Duodenal mucosa (tissue), 2 donors: Measurements from ENCODE around the gene ADPGK.
"Not testable (repeated sequence)": the region's sequence is repeated elsewhere in the genome, so short reads cannot be mapped to it uniquely, and the experiment has no call there.

Experiments used
- H3K27ac ChIP-seq: one replicate; pipeline ENCODE4 v1.7.0; 2013; ENCODE audit warnings: low read depth, low read length
- H3K27me3 ChIP-seq, 2 donors: one replicate each; pipeline ENCODE4 v1.7.0; 2013; ENCODE audit warnings: low read length in 2 of 2, control low read depth in 1 of 2; ENCODE audit not compliant: insufficient read depth in 2 of 2, control insufficient read depth in 1 of 2
- H3K36me3 ChIP-seq, 2 donors: one replicate each; pipeline ENCODE4 v1.7.0; 2013; ENCODE audit warnings: low read length in 2 of 2, control low read depth in 1 of 2; ENCODE audit not compliant: insufficient read depth in 2 of 2, control insufficient read depth in 1 of 2
- H3K4me1 ChIP-seq, 2 donors: one replicate each; pipeline ENCODE4 v1.7.0; 2013; ENCODE audit warnings: low read length in 2 of 2, control low read depth in 1 of 2; ENCODE audit not compliant: insufficient read depth in 2 of 2, control insufficient read depth in 1 of 2
- H3K4me3 ChIP-seq, 2 donors: one replicate each; pipeline ENCODE4 v1.7.0; 2013; ENCODE audit warnings: low read length in 2 of 2, low read depth in 1 of 2
- H3K9ac ChIP-seq, 2 donors: one replicate each; pipeline ENCODE4 v1.7.0; 2013; ENCODE audit warnings: low read length in 2 of 2, low read depth in 1 of 2
- H3K9me3 ChIP-seq, 2 donors: one replicate each; pipeline ENCODE4 v1.7.0; 2013; ENCODE audit warnings: low read length in 2 of 2, control low read depth in 1 of 2; ENCODE audit not compliant: control insufficient read depth in 1 of 2

The ADPGK gene

DNA sequence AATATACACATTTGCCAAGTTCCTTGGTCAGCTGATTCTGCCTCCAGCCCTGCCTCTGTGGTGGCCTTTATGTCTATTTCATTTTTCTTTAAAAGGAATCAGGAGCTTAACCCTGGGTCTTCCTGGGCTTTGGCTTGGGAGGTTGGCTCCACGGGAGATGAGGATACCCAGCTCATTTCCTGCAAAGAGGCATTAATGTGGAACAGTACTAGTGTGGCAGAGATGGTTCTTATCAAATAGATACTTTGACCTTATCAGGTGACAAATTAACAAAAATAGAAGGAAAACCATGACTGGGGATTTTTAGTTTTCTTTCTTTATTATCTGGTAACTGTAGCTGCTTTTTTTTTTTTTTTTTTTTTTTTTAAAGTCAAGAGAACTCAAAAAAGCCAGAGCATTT, 54.7 kb downstream of the ADPGK start:
- Histone ChIP-seq H3K9me3 (no peaks in the 10 kb centered on the region), H3K36me3 (peaks cover 12 to 24% of the 10 kb centered on the region in 2 donors)

DNA sequence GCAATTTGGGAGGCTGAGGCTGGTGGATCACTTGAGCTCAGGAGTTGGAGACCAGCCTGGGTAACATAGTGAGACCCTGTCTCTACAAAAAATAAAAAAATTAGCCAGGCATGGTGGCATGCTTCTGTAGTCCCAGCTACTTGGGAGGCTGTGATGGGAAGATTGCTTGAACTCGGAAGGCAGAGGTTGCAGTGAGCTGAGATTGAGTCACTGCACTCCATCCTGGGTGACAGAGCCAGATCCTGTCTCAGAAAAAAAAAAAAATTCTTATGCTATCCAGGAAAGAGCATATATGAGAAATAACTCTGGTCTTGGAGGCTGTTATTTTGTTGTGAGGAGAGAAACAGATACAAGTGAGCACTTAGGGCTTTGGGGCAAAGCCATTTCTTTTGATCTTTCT, 55.3 kb downstream of the ADPGK start:
- not testable (repeated sequence) for H3K9me3 ChIP-seq, H3K27ac ChIP-seq, H3K4me1 ChIP-seq, H3K9ac ChIP-seq, H3K27me3 ChIP-seq, H3K4me3 ChIP-seq
- peaks cover 12 to 21% of the 10 kb centered on the region in 2 donors for H3K36me3 ChIP-seq

More for the DNA sequence above, 54.7 kb downstream of the ADPGK start:
- Histone ChIP-seq H3K4me1 (no peaks in the 10 kb centered on the region), H3K4me3 (no peak overlapping the region), H3K27ac (no peak overlapping the region), H3K9ac (no peak overlapping the region), H3K27me3 (no peaks in the 10 kb centered on the region)

DNA sequence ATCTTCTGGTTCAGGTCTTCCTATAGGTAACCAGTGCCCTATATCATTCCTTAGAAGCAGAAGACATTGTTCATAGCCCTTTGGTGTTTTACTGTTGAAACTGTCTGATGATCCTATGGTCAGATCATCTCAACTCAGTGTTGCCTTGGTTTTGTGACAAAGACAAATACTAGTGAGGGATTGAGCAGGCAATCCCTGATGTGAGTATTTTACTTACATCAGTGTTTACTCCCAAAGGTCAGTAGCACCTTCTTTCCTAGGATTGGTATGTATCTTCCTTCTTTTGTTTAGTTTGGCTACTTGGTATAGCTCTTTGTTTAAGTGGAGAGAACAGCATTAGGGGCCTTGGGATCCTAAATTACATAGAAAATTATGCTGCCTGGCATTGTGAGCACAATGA, 56.4 kb downstream of the ADPGK start:
- Histone ChIP-seq H3K4me3 (no peak overlapping the region), H3K27me3 (no peaks in the 10 kb centered on the region), H3K4me1 (no peaks in the 10 kb centered on the region), H3K9ac (no peak overlapping the region), H3K27ac (no peak overlapping the region), H3K36me3 (peaks cover 12 to 17% of the 10 kb centered on the region in 2 donors), H3K9me3 (no peaks in the 10 kb centered on the region)

DNA sequence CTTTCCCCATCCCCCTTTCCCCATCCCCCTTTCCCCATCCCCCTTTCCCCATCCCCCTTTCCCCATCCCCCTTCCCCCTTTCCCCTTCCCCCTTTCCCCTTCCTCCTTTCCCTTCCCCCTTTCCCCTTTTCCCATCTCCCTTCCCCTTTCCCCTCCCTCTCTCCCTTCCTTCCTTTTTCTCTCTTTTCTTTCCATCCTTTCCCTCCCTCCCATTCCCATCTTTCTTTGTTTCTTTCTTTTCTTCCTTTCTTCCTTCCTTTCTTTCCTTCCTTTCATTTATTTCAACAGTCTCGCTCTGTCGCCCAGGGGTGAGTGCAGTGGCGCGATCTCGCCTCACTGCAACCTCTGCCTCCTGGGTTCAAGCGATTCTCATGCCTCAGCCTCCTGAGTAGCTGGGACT, 57.7 kb downstream of the ADPGK start:
- H3K9me3 ChIP-seq, H3K27me3 ChIP-seq, H3K27ac ChIP-seq, H3K9ac ChIP-seq, H3K36me3 ChIP-seq, H3K4me1 ChIP-seq, H3K4me3 ChIP-seq: not testable (repeated sequence)

DNA sequence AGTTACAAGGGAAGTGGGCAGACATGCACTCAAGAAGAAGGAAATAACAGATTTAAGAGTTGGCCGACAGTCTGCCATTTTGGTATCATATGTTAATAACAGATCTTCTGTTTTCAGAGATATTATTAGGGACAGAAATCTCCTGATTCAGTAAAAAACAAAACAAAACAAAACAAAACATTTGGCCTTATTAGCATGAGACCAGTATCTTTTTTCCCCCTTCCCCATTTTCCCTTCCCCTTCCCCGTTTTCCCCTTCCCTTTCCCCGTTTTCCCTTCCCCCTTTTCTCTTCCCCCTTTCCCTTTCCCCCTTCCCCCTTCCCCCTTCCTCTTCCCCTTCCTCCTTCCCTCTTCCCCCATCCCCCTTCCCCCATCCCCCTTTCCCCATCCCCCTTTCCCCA, 58.1 kb downstream of the ADPGK start:
- Histone ChIP-seq H3K27me3 (no peaks in the 10 kb centered on the region), H3K9ac (no peak overlapping the region), H3K4me3 (no peak overlapping the region), H3K27ac (no peak overlapping the region), H3K9me3 (no peaks in the 10 kb centered on the region), H3K36me3 (peaks cover 1 to 7% of the 10 kb centered on the region in 2 donors), H3K4me1 (no peaks in the 10 kb centered on the region)

DNA sequence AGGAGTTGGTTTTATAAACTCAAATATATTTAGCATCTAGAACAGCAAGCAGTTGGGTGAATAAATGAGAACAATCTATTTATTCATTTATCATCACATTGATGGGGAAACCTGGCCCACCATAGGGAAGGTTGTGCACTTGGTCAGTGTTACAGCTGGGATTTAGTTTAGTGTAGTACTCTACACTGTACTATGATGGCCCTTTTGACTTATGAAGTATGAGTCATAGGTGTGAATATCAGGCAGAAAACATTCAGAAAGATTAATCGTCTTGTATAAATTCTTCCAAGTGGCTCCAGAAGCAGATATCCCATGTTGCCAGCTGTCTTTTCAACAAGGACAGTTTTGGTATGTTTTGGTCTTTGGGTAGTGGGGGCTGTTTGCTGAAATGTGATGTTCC, 59.5 kb downstream of the ADPGK start:
- Histone ChIP-seq H3K27me3 (no peaks in the 10 kb centered on the region), H3K27ac (no peak overlapping the region), H3K4me3 (no peak overlapping the region), H3K36me3 (peaks cover 0 to 7% of the 10 kb centered on the region in 2 donors), H3K9ac (no peak overlapping the region), H3K4me1 (no peaks in the 10 kb centered on the region), H3K9me3 (no peaks in the 10 kb centered on the region)

DNA sequence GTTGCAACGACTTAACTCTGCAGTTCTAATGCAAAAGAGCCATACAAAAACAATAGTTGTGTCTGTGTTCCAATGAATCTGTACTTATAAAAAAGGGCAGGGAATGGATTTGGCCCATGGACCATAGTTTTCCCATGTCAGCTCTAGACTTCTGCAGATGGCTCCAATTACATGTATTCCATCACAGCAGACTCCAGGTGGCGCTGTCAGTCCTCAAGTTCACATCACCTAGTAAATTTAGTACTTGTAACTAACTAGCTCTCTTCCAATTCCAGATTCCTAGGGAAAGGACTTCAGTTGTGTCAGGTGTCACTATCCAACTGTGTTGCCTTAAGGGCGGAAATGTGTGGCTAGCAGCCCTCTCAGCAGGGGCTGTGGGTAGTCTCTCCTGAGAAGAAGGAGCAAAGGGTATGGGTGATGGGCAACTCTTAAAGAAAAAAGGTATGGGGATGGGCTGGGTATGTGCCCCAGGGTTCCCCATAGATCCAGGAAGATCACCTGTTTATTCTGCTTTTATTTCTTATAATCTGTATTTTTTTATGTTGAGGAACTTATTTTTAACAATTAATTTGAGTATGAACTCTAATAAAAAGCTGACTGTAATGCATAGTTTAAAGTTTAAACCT, 61.4 kb downstream of the ADPGK start:
- Histone ChIP-seq H3K4me3 (no peak overlapping the region), H3K36me3 (peaks cover 3 to 11% of the 10 kb centered on the region in 2 donors), H3K27ac (no peak overlapping the region), H3K4me1 (no peaks in the 10 kb centered on the region), H3K9me3 (no peaks in the 10 kb centered on the region), H3K27me3 (no peaks in the 10 kb centered on the region), H3K9ac (no peak overlapping the region)

DNA sequence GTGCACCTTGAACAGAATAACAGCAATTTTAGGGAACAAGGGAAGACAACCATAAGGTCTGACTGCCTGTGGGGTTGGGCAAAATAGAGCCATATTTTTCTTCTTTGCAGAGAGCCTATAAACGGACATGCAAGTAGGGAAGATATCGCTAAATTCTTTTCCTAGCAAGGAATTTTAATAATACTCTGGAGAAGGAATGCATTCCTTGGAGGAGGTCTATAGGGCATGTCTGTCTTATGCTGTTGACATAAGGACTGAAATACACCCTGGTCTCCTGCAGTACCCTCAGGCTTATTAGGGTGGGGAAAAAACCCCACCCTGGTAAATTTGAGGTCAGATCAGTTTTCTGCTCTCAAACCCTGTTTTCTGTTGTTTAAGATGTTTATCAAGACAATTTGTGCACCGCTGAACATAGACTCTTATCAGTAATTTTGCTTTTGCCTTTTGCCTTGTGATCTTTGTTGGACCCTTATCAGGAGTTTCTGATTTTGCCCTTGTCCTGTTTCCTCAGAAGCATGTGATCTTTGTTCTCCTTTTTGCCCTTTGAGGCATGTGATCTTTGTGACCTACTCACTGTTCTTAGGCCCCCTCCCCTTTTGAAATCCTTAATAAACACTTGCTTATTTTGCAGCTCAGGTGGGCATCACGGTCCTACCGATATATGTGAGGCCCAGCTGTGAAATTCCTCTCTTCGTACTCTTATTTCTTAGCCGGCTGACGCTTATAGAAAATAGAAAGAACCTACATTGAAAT, 74.8 kb downstream of the ADPGK start:
- not testable (repeated sequence) for H3K9ac ChIP-seq, H3K4me1 ChIP-seq, H3K27me3 ChIP-seq, H3K27ac ChIP-seq, H3K9me3 ChIP-seq, H3K36me3 ChIP-seq, H3K4me3 ChIP-seq

DNA sequence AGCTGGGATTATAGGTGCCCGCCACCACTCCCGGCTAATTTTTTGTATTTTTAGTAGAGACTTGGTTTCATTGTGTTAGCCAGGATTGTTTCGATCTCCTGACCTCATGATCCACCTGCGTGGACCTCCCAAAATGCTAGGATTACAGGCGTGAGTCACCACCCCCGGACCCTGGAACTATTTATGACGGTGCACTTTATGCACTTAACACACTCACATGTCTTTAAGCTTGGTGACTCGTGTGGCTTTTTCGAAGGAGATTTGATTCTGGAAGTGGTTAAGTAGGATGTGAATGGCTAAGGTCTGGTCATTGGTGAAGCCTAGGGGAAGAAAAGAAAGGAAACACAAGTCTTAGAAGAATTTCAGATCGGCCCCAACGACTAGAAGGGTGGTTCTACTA, 77.3 kb downstream of the ADPGK start:
- Histone ChIP-seq H3K27ac (no peak overlapping the region), H3K36me3 (no peaks in the 10 kb centered on the region), H3K27me3 (no peaks in the 10 kb centered on the region), H3K9ac (no peak overlapping the region), H3K9me3 (no peaks in the 10 kb centered on the region), H3K4me3 (no peak overlapping the region), H3K4me1 (peaks cover 0 to 4% of the 10 kb centered on the region in 2 donors)
